Neuronal stem cell (in vitro differentiated cells): ENCODE data around the gene MEGF9.

Experiments used
- DNase-seq: peaks from one replicate; pipeline ENCODE4 v3.0.0-alpha.2; 2013; ENCODE audit warnings: low spot score
- H2AFZ ChIP-seq: one replicate; pipeline ENCODE4 v1.6.1; 2013; ENCODE audit warnings: mild to moderate bottlenecking, low read length, inconsistent platforms
- H2AK5ac ChIP-seq: 2 replicates; pipeline ENCODE4 v1.6.1; 2013; ENCODE audit warnings: low read depth, mild to moderate bottlenecking, inconsistent platforms, low read length, moderate library complexity, mixed read lengths
- H2BK120ac ChIP-seq: 2 replicates; pipeline ENCODE4 v1.6.1; 2013; ENCODE audit warnings: low read depth, mild to moderate bottlenecking, inconsistent platforms, low read length, moderate library complexity, mixed read lengths
- H2BK12ac ChIP-seq: one replicate; pipeline ENCODE4 v1.6.1; 2013; ENCODE audit warnings: low read length, inconsistent platforms
- H2BK15ac ChIP-seq: 2 replicates; pipeline ENCODE4 v1.6.1; 2013; ENCODE audit warnings: mild to moderate bottlenecking, low read length, inconsistent platforms, mixed read lengths
- H2BK5ac ChIP-seq: one replicate; pipeline ENCODE4 v1.6.1; 2013; ENCODE audit warnings: inconsistent platforms, mild to moderate bottlenecking, low read length, moderate library complexity
- H3K14ac ChIP-seq: one replicate; pipeline ENCODE4 v1.6.1; 2013; ENCODE audit warnings: low read length, inconsistent platforms
- H3K18ac ChIP-seq: 2 replicates; pipeline ENCODE4 v1.6.1; 2013; ENCODE audit warnings: low read length, inconsistent platforms
- H3K23ac ChIP-seq: 2 replicates; pipeline ENCODE4 v1.6.1; 2013; ENCODE audit warnings: low read depth, mild to moderate bottlenecking, mixed read lengths, low read length, inconsistent platforms; ENCODE audit not compliant: poor library complexity
- H3K27ac ChIP-seq: replicated peaks from 3 replicates; pipeline ENCODE4 v1.5.1; 2013; ENCODE audit warnings: low read length, inconsistent platforms
- H3K27me3 ChIP-seq, 3 experiments: 2 replicates each; pipeline ENCODE4 v1.6.1; 2013; ENCODE audit warnings: low read length in 3 of 3, mild to moderate bottlenecking in 2 of 3, inconsistent platforms in 1 of 3, low read depth in 1 of 3, mixed read lengths in 1 of 3, moderate library complexity in 1 of 3; ENCODE audit not compliant: control insufficient read depth in 3 of 3, insufficient read depth in 3 of 3
- H3K36me3 ChIP-seq, 2 donors: replicated peaks in 1 of 2; 2 replicates each; pipeline ENCODE4 v1.6.1; 2013; ENCODE audit warnings: low read length in 2 of 2; ENCODE audit not compliant: control insufficient read depth in 2 of 2, insufficient read depth in 2 of 2
- H3K4ac ChIP-seq: 2 replicates; pipeline ENCODE4 v1.6.1; 2013; ENCODE audit warnings: inconsistent platforms, mild to moderate bottlenecking, low read length, moderate library complexity
- H3K4me1 ChIP-seq, 2 donors: 1 replicate in 1 of 2; 2 replicates in 1 of 2; pipeline ENCODE4 v1.6.1; 2013; ENCODE audit warnings: low read length in 2 of 2, low read depth in 1 of 2; ENCODE audit not compliant: control insufficient read depth in 2 of 2, insufficient read depth in 1 of 2
- H3K4me2 ChIP-seq: one replicate; pipeline ENCODE4 v1.6.1; 2013; ENCODE audit warnings: mild to moderate bottlenecking, low read length, inconsistent platforms; ENCODE audit not compliant: insufficient read depth, poor library complexity, severe bottlenecking
- H3K4me3 ChIP-seq, 2 donors: 2 replicates each; pipeline ENCODE4 v1.5.1; 2013; ENCODE audit warnings: low read length in 2 of 2, mild to moderate bottlenecking in 2 of 2, inconsistent platforms in 1 of 2, moderate library complexity in 1 of 2
- H3K79me1 ChIP-seq: one replicate; pipeline ENCODE4 v1.6.1; 2013; ENCODE audit warnings: low read depth, mild to moderate bottlenecking, inconsistent platforms, low read length, moderate library complexity
- H3K9ac ChIP-seq: one replicate; pipeline ENCODE4 v1.6.1; 2013; ENCODE audit warnings: mild to moderate bottlenecking, low read depth, low read length, inconsistent platforms; ENCODE audit not compliant: poor library complexity
- H3K9me3 ChIP-seq, 2 donors: replicated peaks in 1 of 2; 2 replicates each; pipeline versions ENCODE3 to v1.6.1; 2013; ENCODE audit warnings: low read length in 2 of 2, mild to moderate bottlenecking in 2 of 2, inconsistent platforms in 1 of 2, low read depth in 1 of 2, mixed read lengths in 1 of 2, moderate library complexity in 1 of 2; ENCODE audit not compliant: control insufficient read depth in 2 of 2, insufficient read depth in 1 of 2
- H4K8ac ChIP-seq: one replicate; pipeline ENCODE4 v1.6.1; 2013; ENCODE audit warnings: low read depth, mild to moderate bottlenecking, inconsistent platforms, low read length, moderate library complexity
- H4K91ac ChIP-seq: one replicate; pipeline ENCODE4 v1.6.1; 2013; ENCODE audit warnings: low read length, low read depth, mild to moderate bottlenecking, inconsistent platforms; ENCODE audit not compliant: poor library complexity
- WGBS, 2 donors: extraction: QIAGEN DNeasy Blood & Tissue Kit; methylation state at CpG; one replicate each; pipeline ENCODE4 v1.1.7; 2013; ENCODE audit warnings: missing lambda C conversion rate in 2 of 2, mixed read lengths in 1 of 2; ENCODE audit not compliant: insufficient read length in 2 of 2, insufficient replicate concordance in 1 of 2; ENCODE audit errors: extremely low coverage in 2 of 2; 5-methylcytosine and 5-hydroxymethylcytosine counted together

MEGF9 gene

DNA sequence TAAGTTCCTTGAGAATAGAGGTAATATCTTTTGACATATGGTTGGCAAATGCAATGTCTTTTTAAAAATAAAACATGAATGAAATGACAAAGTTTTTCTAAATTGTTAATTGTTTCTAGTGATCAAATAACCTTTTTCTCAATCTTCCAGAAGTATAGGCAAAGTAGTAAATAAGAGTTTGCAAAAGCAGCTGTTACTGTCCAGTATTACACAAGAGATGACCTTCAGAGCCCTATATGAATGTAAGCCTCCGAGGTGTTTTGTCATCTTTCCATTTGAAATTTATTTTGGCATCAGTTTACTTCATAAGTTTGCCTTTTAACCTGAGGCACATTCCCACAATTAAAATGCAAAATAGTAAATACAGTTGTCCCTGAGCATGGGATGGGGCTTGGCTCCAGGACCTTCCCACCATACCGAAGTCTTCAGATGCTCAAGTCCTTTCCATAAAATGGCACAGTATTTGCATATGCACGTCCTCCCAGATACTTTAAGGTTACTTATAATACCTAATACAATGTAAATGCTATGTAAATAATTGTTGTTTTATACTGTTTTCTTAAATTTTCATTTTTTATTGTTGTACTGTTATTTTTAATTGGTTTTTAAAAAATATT is 65.6 kb downstream of the MEGF9 start:
- Histone ChIP-seq H3K14ac (no peak overlapping the region), H3K27me3 (no peaks in the 10 kb centered on the region), H3K36me3 (peaks cover 0 to 10% of the 10 kb centered on the region in 2 donors), H2AK5ac (no peak overlapping the region), H3K4ac (no peak overlapping the region), H2BK120ac (no peak overlapping the region), H4K8ac (no peak overlapping the region), H3K79me1 (no peaks in the 10 kb centered on the region), H2BK12ac (no peak overlapping the region), H2AFZ (no peak overlapping the region), H3K4me3 (no peak overlapping the region), H3K4me2 (no peak overlapping the region), H3K18ac (no peak overlapping the region), H3K4me1 (peaks cover 0 to 1% of the 10 kb centered on the region in 2 donors), H3K9me3 (no peaks in the 10 kb centered on the region), H3K27ac (no peak overlapping the region), H2BK15ac (no peak overlapping the region), H3K9ac (no peak overlapping the region), H4K91ac (no peak overlapping the region), H2BK5ac (no peak overlapping the region), H3K23ac (no peak overlapping the region)
- no CpG with 5 or more reads among the region's 3 CpGs for WGBS, 2 donors
- no peak for DNase-seq

DNA sequence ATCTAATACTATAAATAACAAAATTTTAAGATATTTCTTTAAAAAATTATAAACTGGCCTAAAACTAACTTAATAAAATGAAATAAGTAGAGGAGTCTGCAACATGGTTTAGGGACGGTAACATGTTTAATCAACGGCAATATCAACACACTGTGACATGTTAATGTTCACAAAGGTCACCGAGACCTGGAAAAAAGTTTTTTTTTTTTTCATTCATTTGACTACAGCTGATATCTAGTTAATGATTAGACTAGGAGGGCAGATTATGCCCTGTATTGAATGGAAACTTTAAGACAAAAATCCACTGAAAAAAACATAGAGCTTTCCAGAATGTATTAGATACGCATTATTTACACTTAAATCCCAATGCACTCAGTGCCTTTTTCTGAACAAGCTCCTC is 67.3 kb downstream of the MEGF9 start:
- H3K4me2 ChIP-seq: no peak overlapping the region
- H3K4me3 ChIP-seq: no peak overlapping the region
- H3K9ac ChIP-seq: no peak overlapping the region
- no peak overlapping the region for H3K27ac ChIP-seq
- no peak overlapping the region for H2AFZ ChIP-seq
- H3K18ac ChIP-seq: no peak overlapping the region
- H3K23ac ChIP-seq: no peak overlapping the region
- H3K79me1 ChIP-seq: no peaks in the 10 kb centered on the region
- H2BK15ac ChIP-seq: no peak overlapping the region
- H2BK12ac ChIP-seq: no peak overlapping the region
- H4K8ac ChIP-seq: no peak overlapping the region
- no peaks in the 10 kb centered on the region for H3K27me3 ChIP-seq
- no peak overlapping the region for H2BK5ac ChIP-seq
- H4K91ac ChIP-seq: no peak overlapping the region
- no peak overlapping the region for H3K14ac ChIP-seq
- peaks cover 0 to 12% of the 10 kb centered on the region in 2 donors for H3K36me3 ChIP-seq
- no peak overlapping the region for H3K4ac ChIP-seq
- WGBS, 2 donors: no CpG with 5 or more reads among the region's 4 CpGs
- no peak overlapping the region for H2AK5ac ChIP-seq
- no peak overlapping the region for H2BK120ac ChIP-seq
- no peaks in the 10 kb centered on the region for H3K9me3 ChIP-seq
- DNase-seq: no peak
- H3K4me1 ChIP-seq: peaks cover 0 to 1% of the 10 kb centered on the region in 2 donors

DNA sequence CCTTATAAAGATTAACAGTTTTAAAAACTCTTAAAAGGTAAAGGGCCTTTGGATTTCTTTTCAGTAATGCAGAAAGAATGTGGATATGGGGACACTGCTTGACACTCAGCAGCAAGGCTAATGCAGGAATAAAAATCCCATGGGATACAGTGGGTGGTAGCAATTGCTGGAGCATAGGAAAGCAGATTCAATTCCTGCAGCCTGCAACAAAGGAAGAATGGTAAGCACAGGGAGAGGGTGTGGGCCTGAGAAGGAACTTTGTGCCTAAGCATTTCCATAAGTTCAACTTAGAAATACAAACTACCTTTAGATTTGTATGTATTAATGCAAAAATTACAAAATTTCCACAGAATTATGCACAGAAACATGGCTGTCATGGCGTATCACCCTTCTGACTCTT is 68.5 kb downstream of the MEGF9 start:
- Histone ChIP-seq H2BK15ac (no peak overlapping the region), H3K9ac (no peak overlapping the region), H3K9me3 (peaks cover 0 to 5% of the 10 kb centered on the region in 2 donors)

DNA sequence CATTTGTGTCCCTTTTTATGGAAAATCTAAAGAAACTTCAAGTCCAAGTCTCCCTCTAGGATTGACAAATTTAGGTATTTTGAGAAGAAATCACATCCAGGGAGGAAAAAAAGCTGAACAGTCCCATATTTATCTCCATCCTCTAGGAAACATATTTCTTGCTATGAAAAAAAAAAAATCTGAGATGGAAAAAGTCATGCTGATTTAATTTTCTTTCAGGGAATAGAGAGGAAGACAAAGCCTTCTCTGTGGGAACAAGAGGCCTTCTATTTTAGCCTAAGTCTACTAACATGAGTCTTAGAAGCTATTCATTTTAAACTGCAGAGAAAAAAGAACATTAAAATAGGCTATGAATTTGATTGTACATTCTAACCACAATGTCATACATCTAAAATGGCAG is 71.2 kb downstream of the MEGF9 start:
- no peak overlapping the region for H2AK5ac ChIP-seq
- peaks cover 0 to 1% of the 10 kb centered on the region in 2 donors for H3K4me1 ChIP-seq
- H3K27me3 ChIP-seq: no peaks in the 10 kb centered on the region
- no peak overlapping the region for H2AFZ ChIP-seq
- no peak overlapping the region for H3K9ac ChIP-seq
- no peak overlapping the region for H3K23ac ChIP-seq
- no peak overlapping the region for H2BK12ac ChIP-seq
- no peak overlapping the region for H3K27ac ChIP-seq
- no peak overlapping the region for H2BK120ac ChIP-seq
- H4K91ac ChIP-seq: no peak overlapping the region
- no peak overlapping the region for H3K4me3 ChIP-seq
- no peak overlapping the region for H2BK15ac ChIP-seq
- H3K4ac ChIP-seq: no peak overlapping the region
- no peak overlapping the region for H2BK5ac ChIP-seq
- no peak overlapping the region for H3K18ac ChIP-seq
- peaks cover 0 to 6% of the 10 kb centered on the region in 2 donors for H3K9me3 ChIP-seq
- no peak overlapping the region for H4K8ac ChIP-seq
- no peaks in the 10 kb centered on the region for H3K79me1 ChIP-seq
- no peak overlapping the region for H3K4me2 ChIP-seq
- no peak overlapping the region for H3K14ac ChIP-seq
- peaks cover 0 to 3% of the 10 kb centered on the region in 2 donors for H3K36me3 ChIP-seq
- no peak for DNase-seq

More for the DNA sequence above, 68.5 kb downstream of the MEGF9 start:
- peaks cover 0 to 12% of the 10 kb centered on the region in 2 donors for H3K36me3 ChIP-seq
- peaks cover 0 to 1% of the 10 kb centered on the region in 2 donors for H3K4me1 ChIP-seq
- no peak overlapping the region for H3K14ac ChIP-seq
- no peak overlapping the region for H2BK120ac ChIP-seq
- no peak overlapping the region for H3K4me2 ChIP-seq
- H3K4ac ChIP-seq: no peak overlapping the region
- no peak overlapping the region for H2BK12ac ChIP-seq
- DNase-seq: no peak
- no peak overlapping the region for H2AFZ ChIP-seq
- H3K27me3 ChIP-seq: no peaks in the 10 kb centered on the region
- no peak overlapping the region for H3K23ac ChIP-seq
- no peak overlapping the region for H3K27ac ChIP-seq
- H2BK5ac ChIP-seq: no peak overlapping the region
- H2AK5ac ChIP-seq: no peak overlapping the region
- WGBS, 2 donors: no CpG with 5 or more reads among the region's 1 CpG
- no peak overlapping the region for H4K8ac ChIP-seq
- H3K18ac ChIP-seq: no peak overlapping the region
- H3K79me1 ChIP-seq: no peaks in the 10 kb centered on the region
- H4K91ac ChIP-seq: no peak overlapping the region
- no peak overlapping the region for H3K4me3 ChIP-seq
